Left lung (tissue), 10 donors: Measurements from ENCODE around the gene INTS11. TPM values are rescaled to one million over a fixed set of nuclear protein-coding genes. Genes with fewer than 3 reads are reported as not detected.

ENCODE experiments used
- ATAC-seq: fragments of 200-7000 bp; cut with Tn5 transposase; one replicate; pipeline ENCODE4 v1.9.1; 2020; ENCODE audit warnings: moderate library complexity
- DNase-seq, 4 donors: peaks; one replicate each; pipeline ENCODE4 v3.0.0-alpha.2; 2013 to 2020
- H3K27ac ChIP-seq, 2 donors: fragments of 200-600 bp; sonication (generic) in 1 of 2; one replicate each; pipeline versions ENCODE4 v1.5.0 to v1.8.0; 2020 to 2021
- H3K27me3 ChIP-seq, 2 donors: fragments of 200-600 bp; sonication (generic) in 1 of 2; one replicate each; pipeline versions ENCODE4 v1.5.0 to v1.8.0; 2020 to 2021
- H3K36me3 ChIP-seq, 2 donors: fragments of 200-600 bp; sonication (generic) in 1 of 2; one replicate each; pipeline versions ENCODE4 v1.5.0 to v1.8.0; 2020 to 2021
- H3K4me1 ChIP-seq, 2 donors: fragments of 200-600 bp; one replicate each; pipeline ENCODE4 v1.8.0; 2021
- H3K4me3 ChIP-seq, 2 donors: fragments of 200-600 bp; sonication (generic) in 1 of 2; one replicate each; pipeline versions ENCODE4 v1.5.0 to v1.8.0; 2020 to 2021; ENCODE audit warnings: mild to moderate bottlenecking in 1 of 2
- H3K9me3 ChIP-seq, 2 donors: fragments of 200-600 bp; sonication (generic) in 1 of 2; one replicate each; pipeline versions ENCODE4 v1.5.0 to v1.8.0; 2020 to 2021
- CTCF ChIP-seq, 2 donors: fragments of 200-600 bp; sonication (generic) in 1 of 2; IDR thresholded peaks; one replicate each; pipeline versions ENCODE4 v1.5.0 to v1.8.0; 2021; ENCODE audit warnings: antibody characterized with exemption in 2 of 2
- intact Hi-C, 2 donors: fragments of 100-400 bp; cut with DNase I; formaldehyde crosslinking; loops; one replicate each; pipeline versions ENCODE4 v1.11.2 to v1.14.2; 2022
- microRNA-seq, 2 donors: library from miRNA; unstranded; fragments of <30 nt; microRNA quantifications; one replicate each; pipeline ENCODE4, GENCODE V29; 2019
- polyA plus RNA-seq, 6 donors: library from polyadenylated mRNA; unstranded; fragments of 120-200 nt; gene quantifications; one replicate each; pipeline ENCODE4 v1.2.1, GENCODE V29; 2013; ENCODE audit not compliant: insufficient read length in 6 of 6
- total RNA-seq, 2 donors: library from RNA; stranded (reverse); fragmentation: NEBNext Ultra II Directional; extraction: Animal tissue kit (Norgen Biotek cat#: 25700); gene quantifications; one replicate each; pipeline ENCODE4 v1.2.1, GENCODE V29; 2021
- donor health status: DM: no; HTN: yes; CAD: no.
- donor health status: DM: no; HTN: no; CAD: no.

The INTS11 gene
- total and polyA plus RNA-seq, 8 donors, result 67.0 to 166 (median 117) TPM

GRCh38 chr1:1264026-1264425 is 60.4 kb downstream of the INTS11 start:
- H3K4me1 ChIP-seq, result peaks cover 0 to 7% of the 10 kb centered on the region in 2 donors
- H3K36me3 ChIP-seq, result peaks cover 0 to 98% of the 10 kb centered on the region in 2 donors
- H3K27ac ChIP-seq, result no peak overlapping the region
- DNase-seq (no peak), ATAC-seq (no peak)
- no peak overlapping the region for H3K4me3 ChIP-seq
- TF ChIP-seq CTCF (IDR thresholded peaks at IDR 0.05), result no peak
- no peaks in the 10 kb centered on the region for H3K9me3 ChIP-seq
- H3K27me3 ChIP-seq, result no peaks in the 10 kb centered on the region
- intact Hi-C loops, result no loop called here

GRCh38 chr1:1262758-1263157 is 61.7 kb downstream of the INTS11 start:
- H3K27ac ChIP-seq, result no peak overlapping the region
- no peak for TF ChIP-seq CTCF (IDR thresholded peaks at IDR 0.05)
- H3K4me3 ChIP-seq, result no peak overlapping the region
- H3K36me3 ChIP-seq, result peaks cover 0 to 90% of the 10 kb centered on the region in 2 donors
- no peak for DNase-seq
- H3K4me1 ChIP-seq, result peaks cover 0 to 7% of the 10 kb centered on the region in 2 donors
- ATAC-seq, result no peak
- H3K27me3 ChIP-seq, result no peaks in the 10 kb centered on the region
- intact Hi-C loops, result no loop called here
- no peaks in the 10 kb centered on the region for H3K9me3 ChIP-seq

- peaks cover 0 to 85% of the 10 kb centered on the region in 2 donors for H3K36me3 ChIP-seq
- H3K4me1 ChIP-seq, result peaks cover 0 to 7% of the 10 kb centered on the region in 2 donors
- intact Hi-C loops, result no loop called here
- H3K27me3 ChIP-seq, result no peaks in the 10 kb centered on the region
- no peak overlapping the region for H3K4me3 ChIP-seq
- DNase-seq (no peak), ATAC-seq (no peak)
- no peak overlapping the region for H3K27ac ChIP-seq
- no peaks in the 10 kb centered on the region for H3K9me3 ChIP-seq
- TF ChIP-seq CTCF (IDR thresholded peaks at IDR 0.05), result no peak
Observed at GRCh38 chr1:1262071-1262470, 62.4 kb downstream of the INTS11 start.

Small RNA genes within 50 kb of the gene (microRNA-seq; reads per million reads assigned to microRNA genes)
- 1.2 to 1.3 reads per million in 2 donors for gene MIR6726
- gene MIR6727, result 0.41 to 0.50 reads per million in 2 donors
- 0.14 to 0.34 reads per million in 2 donors for gene MIR6808

Other genes with a start within 250 kb of the INTS11 start
- gene C1orf159, start 208.6 kb downstream of the INTS11 start, total RNA-seq, result 10 to 100 TPM in 1 of 2 donors, 1 to 10 TPM in 1; 8.0 to 14.0 TPM
- gene C1orf159, start 208.6 kb downstream of the INTS11 start, polyA plus RNA-seq, result 10 to 100 TPM in 3 of 6 donors, 1 to 10 TPM in 3; 7.7 to 16.0 (median 10.1) TPM
- 1 to 10 TPM in 1 of 2 donors, under 1 TPM in 1; 0.17 to 4.6 TPM for gene TTLL10, start 150.8 kb downstream of the INTS11 start, total RNA-seq
- 1 to 10 TPM in 5 of 6 donors, under 1 TPM in 1; 0.63 to 3.0 (median 1.7) TPM for gene TTLL10, start 150.8 kb downstream of the INTS11 start, polyA plus RNA-seq
- gene TNFRSF18, start 118.1 kb downstream of the INTS11 start, total RNA-seq, result 1 to 10 TPM; 1.1 to 1.3 TPM
- gene TNFRSF18, start 118.1 kb downstream of the INTS11 start, polyA plus RNA-seq, result under 1 TPM; 0.38 to 0.73 (median 0.51) TPM
- gene TNFRSF4, start 110.5 kb downstream of the INTS11 start, total RNA-seq, result 1 to 10 TPM; 2.8 to 3.5 TPM
- gene TNFRSF4, start 110.5 kb downstream of the INTS11 start, polyA plus RNA-seq, result 1 to 10 TPM; 2.0 to 4.5 (median 2.9) TPM
- 100 to 1,000 TPM; 152 to 166 TPM for gene SDF4, start 92.7 kb downstream of the INTS11 start, total RNA-seq
- gene SDF4, start 92.7 kb downstream of the INTS11 start, polyA plus RNA-seq, result 100 to 1,000 TPM in 2 of 6 donors, 10 to 100 TPM in 4; 86.7 to 124 (median 97.5) TPM
- 10 to 100 TPM; 12.6 to 25.2 TPM for gene B3GALT6, start 92.4 kb downstream of the INTS11 start, total RNA-seq
- 10 to 100 TPM; 13.2 to 21.4 (median 17.8) TPM for gene B3GALT6, start 92.4 kb downstream of the INTS11 start, polyA plus RNA-seq
- 1 to 10 TPM; 1.2 to 2.2 TPM for gene C1QTNF12, start 77.9 kb downstream of the INTS11 start, total RNA-seq
- gene C1QTNF12, start 77.9 kb downstream of the INTS11 start, polyA plus RNA-seq, result 1 to 10 TPM in 2 of 6 donors, under 1 TPM in 4; 0.52 to 1.4 (median 0.78) TPM
- gene UBE2J2, start 50.8 kb downstream of the INTS11 start, total RNA-seq, result 10 to 100 TPM; 42.8 to 53.1 TPM
- 10 to 100 TPM; 45.1 to 68.6 (median 52.1) TPM for gene UBE2J2, start 50.8 kb downstream of the INTS11 start, polyA plus RNA-seq
- gene SCNN1D, start 44.2 kb downstream of the INTS11 start, total RNA-seq, result 1 to 10 TPM; 2.1 to 4.3 TPM
- 10 to 100 TPM in 3 of 6 donors, 1 to 10 TPM in 3; 5.9 to 13.1 (median 9.4) TPM for gene SCNN1D, start 44.2 kb downstream of the INTS11 start, polyA plus RNA-seq
- gene ACAP3, start 16.7 kb downstream of the INTS11 start, total RNA-seq, result 10 to 100 TPM; 56.4 to 60.2 TPM
- gene ACAP3, start 16.7 kb downstream of the INTS11 start, polyA plus RNA-seq, result 10 to 100 TPM; 30.8 to 73.6 (median 41.1) TPM
- gene PUSL1, start 16.1 kb downstream of the INTS11 start, total RNA-seq, result 10 to 100 TPM; 17.4 to 18.3 TPM
- gene PUSL1, start 16.1 kb downstream of the INTS11 start, polyA plus RNA-seq, result 10 to 100 TPM in 1 of 6 donors, 1 to 10 TPM in 5; 4.3 to 10.9 (median 7.8) TPM
- gene CPTP, start 142 bp upstream of the INTS11 start, total RNA-seq, result 10 to 100 TPM; 24.5 to 25.2 TPM
- gene CPTP, start 142 bp upstream of the INTS11 start, polyA plus RNA-seq, result 10 to 100 TPM; 10.6 to 17.6 (median 13.5) TPM
- gene TAS1R3, start 6.6 kb upstream of the INTS11 start, total RNA-seq, result under 1 TPM; 0.20 to 0.37 TPM
- under 1 TPM; 0.23 to 0.75 (median 0.41) TPM for gene TAS1R3, start 6.6 kb upstream of the INTS11 start, polyA plus RNA-seq
- gene DVL1, start 24.8 kb upstream of the INTS11 start, total RNA-seq, result 10 to 100 TPM; 67.4 to 81.2 TPM
- gene DVL1, start 24.8 kb upstream of the INTS11 start, polyA plus RNA-seq, result 10 to 100 TPM; 20.6 to 41.4 (median 28.5) TPM
- 100 to 1,000 TPM in 1 of 2 donors, 10 to 100 TPM in 1; 78.3 to 129 TPM for gene MXRA8, start 33.9 kb upstream of the INTS11 start, total RNA-seq
- gene MXRA8, start 33.9 kb upstream of the INTS11 start, polyA plus RNA-seq, result 100 to 1,000 TPM; 113 to 151 (median 143) TPM
- gene AURKAIP1, start 50.5 kb upstream of the INTS11 start, total RNA-seq, result 100 to 1,000 TPM in 1 of 2 donors, 10 to 100 TPM in 1; 99.3 to 127 TPM
- 10 to 100 TPM; 36.9 to 64.0 (median 48.2) TPM for gene AURKAIP1, start 50.5 kb upstream of the INTS11 start, polyA plus RNA-seq
- gene CCNL2, start 74.7 kb upstream of the INTS11 start, total RNA-seq, result 100 to 1,000 TPM; 142 to 161 TPM
- gene CCNL2, start 74.7 kb upstream of the INTS11 start, polyA plus RNA-seq, result 100 to 1,000 TPM; 250 to 405 (median 339) TPM
- 100 to 1,000 TPM in 1 of 2 donors, 10 to 100 TPM in 1; 69.5 to 103 TPM for gene MRPL20, start 82.6 kb upstream of the INTS11 start, total RNA-seq
- 100 to 1,000 TPM in 3 of 6 donors, 10 to 100 TPM in 3; 90.8 to 145 (median 99.8) TPM for gene MRPL20, start 82.6 kb upstream of the INTS11 start, polyA plus RNA-seq
- 10 to 100 TPM; 18.4 to 35.2 TPM for gene ANKRD65, start 96.6 kb upstream of the INTS11 start, total RNA-seq
- 10 to 100 TPM; 25.7 to 41.6 (median 31.7) TPM for gene ANKRD65, start 96.6 kb upstream of the INTS11 start, polyA plus RNA-seq
- 100 to 1,000 TPM; 113 to 147 TPM for gene VWA1, start 111.0 kb upstream of the INTS11 start, total RNA-seq
- 100 to 1,000 TPM in 1 of 6 donors, 10 to 100 TPM in 5; 50.0 to 104 (median 60.9) TPM for gene VWA1, start 111.0 kb upstream of the INTS11 start, polyA plus RNA-seq
- gene ATAD3C, start 125.0 kb upstream of the INTS11 start, total RNA-seq, result 10 to 100 TPM in 1 of 2 donors, 1 to 10 TPM in 1; 9.9 to 14.9 TPM
- 1 to 10 TPM in 5 of 6 donors, under 1 TPM in 1; 0.88 to 4.5 (median 3.1) TPM for gene ATAD3C, start 125.0 kb upstream of the INTS11 start, polyA plus RNA-seq
- gene ATAD3B, start 147.1 kb upstream of the INTS11 start, total RNA-seq, result 10 to 100 TPM; 19.4 to 30.7 TPM
- gene ATAD3B, start 147.1 kb upstream of the INTS11 start, polyA plus RNA-seq, result 10 to 100 TPM; 14.5 to 24.1 (median 18.3) TPM
- gene ATAD3A, start 187.5 kb upstream of the INTS11 start, total RNA-seq, result 10 to 100 TPM; 27.1 to 37.8 TPM
- 10 to 100 TPM; 12.1 to 27.8 (median 17.7) TPM for gene ATAD3A, start 187.5 kb upstream of the INTS11 start, polyA plus RNA-seq
- 1 to 10 TPM; 2.6 to 3.5 TPM for gene TMEM240, start 216.0 kb upstream of the INTS11 start, total RNA-seq
- gene TMEM240, start 216.0 kb upstream of the INTS11 start, polyA plus RNA-seq, result 1 to 10 TPM; 3.7 to 6.9 (median 4.6) TPM